Parietal lobe (tissue), 2 donors: ENCODE results near the gene POLD3. TPM values are rescaled to one million over a fixed set of nuclear protein-coding genes. Genes with fewer than 3 reads are reported as not detected.

Experiments used
- small RNA-seq: library from RNA; depleted of rRNA; stranded (forward); fragments of <200 nt; gene quantifications from one replicate; pipeline ENCODE3, GENCODE V24; 2014; ENCODE audit warnings: low replicate concordance
- total RNA-seq: library from RNA; depleted of rRNA; stranded (reverse); fragments of >200 nt; gene quantifications from one replicate; pipeline ENCODE4 v1.2.3, GENCODE V29; 2014

POLD3 gene, protein sequence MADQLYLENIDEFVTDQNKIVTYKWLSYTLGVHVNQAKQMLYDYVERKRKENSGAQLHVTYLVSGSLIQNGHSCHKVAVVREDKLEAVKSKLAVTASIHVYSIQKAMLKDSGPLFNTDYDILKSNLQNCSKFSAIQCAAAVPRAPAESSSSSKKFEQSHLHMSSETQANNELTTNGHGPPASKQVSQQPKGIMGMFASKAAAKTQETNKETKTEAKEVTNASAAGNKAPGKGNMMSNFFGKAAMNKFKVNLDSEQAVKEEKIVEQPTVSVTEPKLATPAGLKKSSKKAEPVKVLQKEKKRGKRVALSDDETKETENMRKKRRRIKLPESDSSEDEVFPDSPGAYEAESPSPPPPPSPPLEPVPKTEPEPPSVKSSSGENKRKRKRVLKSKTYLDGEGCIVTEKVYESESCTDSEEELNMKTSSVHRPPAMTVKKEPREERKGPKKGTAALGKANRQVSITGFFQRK
- 27.9 TPM for total RNA-seq

DNA sequence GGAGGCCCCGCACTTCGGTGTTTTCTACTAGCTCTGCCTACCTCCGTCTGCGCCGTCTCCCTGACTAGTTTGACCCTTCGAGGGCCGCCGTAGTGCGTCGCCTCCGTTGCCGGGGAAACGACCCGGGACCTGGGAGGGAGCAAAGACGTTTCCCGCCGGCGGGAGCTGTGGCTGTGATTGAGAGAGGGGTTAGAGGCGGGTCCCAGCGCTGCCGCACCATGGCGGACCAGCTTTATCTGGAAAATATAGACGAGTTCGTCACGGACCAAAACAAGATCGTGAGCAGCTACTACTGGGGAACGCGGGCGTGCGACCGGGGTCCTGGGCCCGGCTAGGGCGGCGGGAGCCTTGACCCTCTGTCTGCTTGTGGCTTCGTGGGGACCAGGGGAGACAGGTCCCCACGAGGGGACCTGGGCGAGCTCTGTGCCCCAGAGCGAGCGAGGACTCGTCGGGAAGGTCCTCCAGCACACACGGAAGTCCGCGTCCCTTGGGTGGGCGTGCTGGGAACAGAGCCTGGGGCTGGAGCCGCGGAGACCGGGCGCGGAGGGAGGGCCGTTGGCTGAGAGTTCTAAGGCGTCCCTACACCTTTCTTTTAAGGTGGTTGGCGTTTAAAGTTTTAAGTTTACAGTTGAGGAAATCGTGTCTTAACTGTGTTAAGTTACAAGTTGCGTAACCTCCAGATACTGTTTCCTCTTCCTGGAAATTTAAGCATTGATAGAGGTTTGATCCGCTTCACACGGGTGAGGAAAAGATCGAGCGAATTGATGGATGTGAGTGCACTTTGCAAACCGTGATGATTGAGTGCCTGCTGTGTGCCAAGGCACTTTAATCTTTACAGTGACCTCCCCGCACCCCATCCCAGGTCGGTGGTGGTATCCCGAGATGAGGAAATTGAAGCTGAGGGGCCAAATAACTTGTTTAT is at the start of gene POLD3:
Gene POLD3, plus strand, starts transcription at position 142 of the 922 bp plus-strand sequence. Its CDS starts 77 bp downstream, at position 219.

Small RNA genes within 50 kb of the gene (small RNA-seq; reads per million reads assigned to genes)
- not detected for gene RANP3
- not detected for gene RN7SKP297

Other genes with a start within 250 kb of the POLD3 start
- 133 TPM for gene PGM2L1, start 194.1 kb upstream of the POLD3 start, total RNA-seq
- gene KCNE3, start 125.0 kb upstream of the POLD3 start, total RNA-seq: 0.94 TPM
- gene LIPT2, start 98.9 kb upstream of the POLD3 start, total RNA-seq: 1.6 TPM
- not detected for gene CHRDL2, start 138.8 kb downstream of the POLD3 start, total RNA-seq
- 49.1 TPM for gene RNF169, start 156.3 kb downstream of the POLD3 start, total RNA-seq